Measurements from ENCODE around the gene ZFTA.
"Not testable (repeated sequence)": the region's sequence is repeated elsewhere in the genome, so short reads cannot be mapped to it uniquely, and the experiment has no call there.

Gene ZFTA

DNA sequence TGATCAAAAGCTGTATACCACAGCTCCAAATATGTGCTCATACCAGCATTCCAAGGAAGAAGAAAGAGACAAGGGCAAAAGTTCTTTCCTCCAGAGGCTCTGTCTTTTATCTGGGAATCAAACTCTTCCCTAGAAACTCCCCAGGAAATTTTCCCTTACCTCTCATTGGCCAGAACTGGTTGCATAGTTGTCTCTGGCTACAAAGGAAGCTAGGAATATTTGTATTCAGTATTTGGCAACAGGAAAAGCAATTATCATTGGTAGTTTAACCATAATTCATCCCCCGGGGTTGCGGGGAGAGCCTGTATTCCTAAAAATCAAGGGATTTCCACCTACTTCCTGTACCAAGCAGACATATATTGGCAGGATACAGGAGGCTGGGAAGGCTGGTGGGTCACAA is 10.5 kb upstream of the ZFTA start (continued):
- TF ChIP-seq, protein P1, sequence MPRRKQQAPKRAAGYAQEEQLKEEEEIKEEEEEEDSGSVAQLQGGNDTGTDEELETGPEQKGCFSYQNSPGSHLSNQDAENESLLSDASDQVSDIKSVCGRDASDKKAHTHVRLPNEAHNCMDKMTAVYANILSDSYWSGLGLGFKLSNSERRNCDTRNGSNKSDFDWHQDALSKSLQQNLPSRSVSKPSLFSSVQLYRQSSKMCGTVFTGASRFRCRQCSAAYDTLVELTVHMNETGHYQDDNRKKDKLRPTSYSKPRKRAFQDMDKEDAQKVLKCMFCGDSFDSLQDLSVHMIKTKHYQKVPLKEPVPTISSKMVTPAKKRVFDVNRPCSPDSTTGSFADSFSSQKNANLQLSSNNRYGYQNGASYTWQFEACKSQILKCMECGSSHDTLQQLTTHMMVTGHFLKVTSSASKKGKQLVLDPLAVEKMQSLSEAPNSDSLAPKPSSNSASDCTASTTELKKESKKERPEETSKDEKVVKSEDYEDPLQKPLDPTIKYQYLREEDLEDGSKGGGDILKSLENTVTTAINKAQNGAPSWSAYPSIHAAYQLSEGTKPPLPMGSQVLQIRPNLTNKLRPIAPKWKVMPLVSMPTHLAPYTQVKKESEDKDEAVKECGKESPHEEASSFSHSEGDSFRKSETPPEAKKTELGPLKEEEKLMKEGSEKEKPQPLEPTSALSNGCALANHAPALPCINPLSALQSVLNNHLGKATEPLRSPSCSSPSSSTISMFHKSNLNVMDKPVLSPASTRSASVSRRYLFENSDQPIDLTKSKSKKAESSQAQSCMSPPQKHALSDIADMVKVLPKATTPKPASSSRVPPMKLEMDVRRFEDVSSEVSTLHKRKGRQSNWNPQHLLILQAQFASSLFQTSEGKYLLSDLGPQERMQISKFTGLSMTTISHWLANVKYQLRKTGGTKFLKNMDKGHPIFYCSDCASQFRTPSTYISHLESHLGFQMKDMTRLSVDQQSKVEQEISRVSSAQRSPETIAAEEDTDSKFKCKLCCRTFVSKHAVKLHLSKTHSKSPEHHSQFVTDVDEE (CRISPR knock-in tag; IDR thresholded peaks at IDR 0.05) = no peak
- TF ChIP-seq ESRRG (CRISPR knock-in tag; IDR thresholded peaks at IDR 0.05) = no peak
- TF ChIP-seq ISL1 (CRISPR knock-in tag; IDR thresholded peaks at IDR 0.05) = no peak
- TF ChIP-seq ZFP3 (CRISPR knock-in tag; IDR thresholded peaks at IDR 0.05) = no peak

DNA sequence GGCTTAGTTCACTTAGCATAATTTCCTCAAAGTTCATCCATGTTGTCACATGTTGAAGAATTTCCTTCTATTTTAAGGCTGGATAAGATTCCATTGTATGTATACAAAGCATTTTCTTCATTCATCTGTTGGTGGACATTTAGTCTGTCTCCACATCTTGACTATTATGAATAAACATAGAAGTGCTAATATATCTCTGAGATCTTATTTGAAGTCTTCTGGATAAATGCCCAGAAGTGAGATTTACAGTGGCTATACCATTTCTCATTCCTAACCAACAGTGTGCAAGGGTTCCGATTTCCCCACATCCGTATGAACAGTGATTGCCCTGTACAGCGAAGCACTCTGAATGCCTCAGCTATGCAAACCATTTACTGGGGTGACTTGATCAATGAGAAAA is 6.6 kb upstream of the ZFTA start:
- TF ChIP-seq, protein P2, sequence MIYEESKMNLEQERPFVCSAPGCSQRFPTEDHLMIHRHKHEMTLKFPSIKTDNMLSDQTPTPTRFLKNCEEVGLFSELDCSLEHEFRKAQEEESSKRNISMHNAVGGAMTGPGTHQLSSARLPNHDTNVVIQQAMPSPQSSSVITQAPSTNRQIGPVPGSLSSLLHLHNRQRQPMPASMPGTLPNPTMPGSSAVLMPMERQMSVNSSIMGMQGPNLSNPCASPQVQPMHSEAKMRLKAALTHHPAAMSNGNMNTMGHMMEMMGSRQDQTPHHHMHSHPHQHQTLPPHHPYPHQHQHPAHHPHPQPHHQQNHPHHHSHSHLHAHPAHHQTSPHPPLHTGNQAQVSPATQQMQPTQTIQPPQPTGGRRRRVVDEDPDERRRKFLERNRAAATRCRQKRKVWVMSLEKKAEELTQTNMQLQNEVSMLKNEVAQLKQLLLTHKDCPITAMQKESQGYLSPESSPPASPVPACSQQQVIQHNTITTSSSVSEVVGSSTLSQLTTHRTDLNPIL (CRISPR knock-in tag; IDR thresholded peaks at IDR 0.05; ENCODE audit: low read depth) = no peak
- TF ChIP-seq ESRRG (CRISPR knock-in tag; IDR thresholded peaks at IDR 0.05) (no peak), TCF4 (CRISPR knock-in tag; IDR thresholded peaks at IDR 0.05; ENCODE audit: borderline replicate concordance) (no peak), ZFP30 (CRISPR knock-in tag; IDR thresholded peaks at IDR 0.05) (no peak), ZFP3 (CRISPR knock-in tag; IDR thresholded peaks at IDR 0.05) (no peak)
- ATAC-seq = no peak

- ATAC-seq = not testable (repeated sequence)
These were observed 3.3 kb upstream of the ZFTA start for GRCh38 chr11:63771741-63772318.

DNA sequence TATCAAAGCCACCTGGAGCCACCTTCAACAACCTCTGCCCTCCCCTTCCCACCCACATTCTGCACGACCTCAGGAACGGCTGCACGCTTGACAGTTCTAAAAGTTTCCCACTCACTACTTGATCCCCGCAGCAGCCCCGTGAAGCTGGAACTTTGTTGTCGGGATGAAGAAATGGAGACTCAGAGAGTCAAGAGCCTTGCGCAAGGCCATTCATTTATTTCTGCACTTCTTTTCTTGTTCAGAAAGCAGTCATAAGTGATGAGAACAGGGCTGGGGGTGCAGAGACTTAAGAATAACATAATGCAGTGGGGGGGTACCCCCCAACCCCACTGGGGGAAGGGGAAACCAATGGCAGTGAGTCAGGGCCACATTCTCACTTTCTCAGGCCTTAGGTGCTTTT is 2.2 kb upstream of the ZFTA start:
- no peak for TF ChIP-seq OSR1 (CRISPR knock-in tag; IDR thresholded peaks at IDR 0.05)
- ATAC-seq = no peak

- ATAC-seq = peak; percentile 2; the same call in 1 of the 3 replicates
- TF ChIP-seq ISL1 (CRISPR knock-in tag; IDR thresholded peaks at IDR 0.05) (no peak), BACH2 (CRISPR knock-in tag; IDR thresholded peaks at IDR 0.05; ENCODE audit: borderline replicate concordance) (no peak)
These were observed 1.3 kb upstream of the ZFTA start for GRCh38 chr11:63769714-63770455.

DNA sequence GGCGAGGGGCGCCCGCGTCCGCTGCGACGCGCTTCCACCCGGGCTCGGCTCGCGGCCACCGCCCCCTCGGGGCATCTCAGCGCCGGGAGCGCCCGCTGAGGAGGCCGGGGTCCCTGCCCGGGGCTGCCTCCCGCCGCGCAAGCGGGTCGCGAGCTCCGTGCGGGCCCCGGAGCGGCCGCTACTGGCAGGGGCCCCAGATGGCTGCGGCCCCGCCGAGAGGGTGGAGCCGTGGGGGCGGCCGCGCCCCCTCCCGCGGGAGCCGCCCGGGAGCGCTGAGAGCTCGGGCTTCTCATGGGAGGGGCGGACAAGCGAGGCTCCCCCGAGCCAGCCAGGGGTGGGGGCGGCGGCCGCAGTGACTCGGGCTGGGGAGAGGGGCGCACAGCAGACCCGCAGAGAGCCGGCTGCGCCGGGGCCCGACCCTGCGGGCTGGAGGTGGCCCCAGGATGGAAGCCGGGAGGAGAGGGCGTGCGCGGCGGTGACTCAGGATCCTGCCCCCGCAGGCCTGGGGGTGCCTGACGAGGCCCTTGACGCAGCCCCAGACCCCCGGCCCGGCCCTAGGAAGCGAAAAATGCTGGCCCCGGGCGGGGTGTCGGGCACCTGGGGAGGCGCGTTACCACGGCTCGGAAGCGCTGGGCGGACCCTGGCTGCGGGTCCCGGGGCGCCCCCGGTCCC is 603 bp upstream of the ZFTA start:
- ATAC-seq = peak; percentile 44
- TF ChIP-seq, protein P3, sequence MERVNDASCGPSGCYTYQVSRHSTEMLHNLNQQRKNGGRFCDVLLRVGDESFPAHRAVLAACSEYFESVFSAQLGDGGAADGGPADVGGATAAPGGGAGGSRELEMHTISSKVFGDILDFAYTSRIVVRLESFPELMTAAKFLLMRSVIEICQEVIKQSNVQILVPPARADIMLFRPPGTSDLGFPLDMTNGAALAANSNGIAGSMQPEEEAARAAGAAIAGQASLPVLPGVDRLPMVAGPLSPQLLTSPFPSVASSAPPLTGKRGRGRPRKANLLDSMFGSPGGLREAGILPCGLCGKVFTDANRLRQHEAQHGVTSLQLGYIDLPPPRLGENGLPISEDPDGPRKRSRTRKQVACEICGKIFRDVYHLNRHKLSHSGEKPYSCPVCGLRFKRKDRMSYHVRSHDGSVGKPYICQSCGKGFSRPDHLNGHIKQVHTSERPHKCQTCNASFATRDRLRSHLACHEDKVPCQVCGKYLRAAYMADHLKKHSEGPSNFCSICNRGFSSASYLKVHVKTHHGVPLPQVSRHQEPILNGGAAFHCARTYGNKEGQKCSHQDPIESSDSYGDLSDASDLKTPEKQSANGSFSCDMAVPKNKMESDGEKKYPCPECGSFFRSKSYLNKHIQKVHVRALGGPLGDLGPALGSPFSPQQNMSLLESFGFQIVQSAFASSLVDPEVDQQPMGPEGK (CRISPR knock-in tag; IDR thresholded peaks at IDR 0.05; ENCODE audit: borderline replicate concordance) = peak; percentile 36; the same call in 1 of the 2 replicates
- no peak for TF ChIP-seq ZNF565 (CRISPR knock-in tag; conservative IDR thresholded peaks at IDR 0.05; ENCODE audit: low read depth)

DNA sequence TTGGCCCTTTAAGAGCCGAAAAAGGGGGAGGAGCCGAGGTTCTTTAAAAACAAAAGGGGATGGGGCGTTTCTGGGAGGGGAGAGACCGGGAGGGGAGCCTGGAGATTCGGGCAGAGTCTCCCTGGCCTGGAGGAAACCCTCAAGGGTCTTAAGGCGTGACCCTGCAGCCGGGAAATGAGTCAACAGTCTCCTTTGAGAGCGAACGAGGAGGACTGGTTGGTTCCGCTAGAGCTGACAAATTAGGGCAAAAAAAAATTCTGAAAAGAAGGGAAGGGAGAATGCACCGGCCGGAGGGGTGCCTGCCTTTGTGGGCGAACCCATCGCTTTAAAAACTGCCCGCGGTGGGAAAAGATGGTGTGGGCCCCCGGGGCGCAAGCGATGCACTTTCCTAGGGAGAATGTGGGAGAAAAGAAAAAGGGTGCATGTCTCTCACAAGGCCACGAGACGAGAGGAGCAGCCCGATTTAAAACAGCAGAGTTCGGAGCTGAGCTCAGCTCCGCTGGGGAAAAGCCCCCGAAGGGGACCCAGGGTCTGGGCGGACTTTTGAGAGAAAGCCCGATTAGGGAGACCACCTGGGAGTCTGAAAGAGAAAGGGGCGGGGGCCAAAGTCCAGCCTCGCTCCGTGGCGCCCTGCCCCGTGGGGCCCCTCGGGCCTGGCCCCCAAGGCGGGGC is 874 bp downstream of the ZFTA start:
- peak; percentile 29 for ATAC-seq
- TF ChIP-seq ZFP3 (CRISPR knock-in tag; IDR thresholded peaks at IDR 0.05) (no peak), CSDC2 (CRISPR knock-in tag; IDR thresholded peaks at IDR 0.05) (no peak), TCF4 (CRISPR knock-in tag; IDR thresholded peaks at IDR 0.05; ENCODE audit: borderline replicate concordance) (no peak), ZFP30 (CRISPR knock-in tag; IDR thresholded peaks at IDR 0.05) (no peak), BACH2 (CRISPR knock-in tag; IDR thresholded peaks at IDR 0.05; ENCODE audit: borderline replicate concordance) (no peak), ZNF565 (CRISPR knock-in tag; conservative IDR thresholded peaks at IDR 0.05; ENCODE audit: low read depth) (no peak), ISL1 (CRISPR knock-in tag; IDR thresholded peaks at IDR 0.05) (no peak), GLIS3 (CRISPR knock-in tag; IDR thresholded peaks at IDR 0.05) (no peak), RARB (CRISPR knock-in tag; IDR thresholded peaks at IDR 0.05) (no peak), TOX (CRISPR knock-in tag; IDR thresholded peaks at IDR 0.05; ENCODE audit: borderline replicate concordance) (no peak), ZNF70 (CRISPR knock-in tag; IDR thresholded peaks at IDR 0.05) (no peak)
- TF ChIP-seq, protein P4, sequence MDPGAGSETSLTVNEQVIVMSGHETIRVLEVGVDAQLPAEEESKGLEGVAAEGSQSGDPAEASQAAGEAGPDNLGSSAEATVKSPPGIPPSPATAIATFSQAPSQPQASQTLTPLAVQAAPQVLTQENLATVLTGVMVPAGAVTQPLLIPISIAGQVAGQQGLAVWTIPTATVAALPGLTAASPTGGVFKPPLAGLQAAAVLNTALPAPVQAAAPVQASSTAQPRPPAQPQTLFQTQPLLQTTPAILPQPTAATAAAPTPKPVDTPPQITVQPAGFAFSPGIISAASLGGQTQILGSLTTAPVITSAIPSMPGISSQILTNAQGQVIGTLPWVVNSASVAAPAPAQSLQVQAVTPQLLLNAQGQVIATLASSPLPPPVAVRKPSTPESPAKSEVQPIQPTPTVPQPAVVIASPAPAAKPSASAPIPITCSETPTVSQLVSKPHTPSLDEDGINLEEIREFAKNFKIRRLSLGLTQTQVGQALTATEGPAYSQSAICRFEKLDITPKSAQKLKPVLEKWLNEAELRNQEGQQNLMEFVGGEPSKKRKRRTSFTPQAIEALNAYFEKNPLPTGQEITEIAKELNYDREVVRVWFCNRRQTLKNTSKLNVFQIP (CRISPR knock-in tag; IDR thresholded peaks at IDR 0.05; ENCODE audit: borderline replicate concordance, low read depth) = no peak
- TF ChIP-seq, protein P5, sequence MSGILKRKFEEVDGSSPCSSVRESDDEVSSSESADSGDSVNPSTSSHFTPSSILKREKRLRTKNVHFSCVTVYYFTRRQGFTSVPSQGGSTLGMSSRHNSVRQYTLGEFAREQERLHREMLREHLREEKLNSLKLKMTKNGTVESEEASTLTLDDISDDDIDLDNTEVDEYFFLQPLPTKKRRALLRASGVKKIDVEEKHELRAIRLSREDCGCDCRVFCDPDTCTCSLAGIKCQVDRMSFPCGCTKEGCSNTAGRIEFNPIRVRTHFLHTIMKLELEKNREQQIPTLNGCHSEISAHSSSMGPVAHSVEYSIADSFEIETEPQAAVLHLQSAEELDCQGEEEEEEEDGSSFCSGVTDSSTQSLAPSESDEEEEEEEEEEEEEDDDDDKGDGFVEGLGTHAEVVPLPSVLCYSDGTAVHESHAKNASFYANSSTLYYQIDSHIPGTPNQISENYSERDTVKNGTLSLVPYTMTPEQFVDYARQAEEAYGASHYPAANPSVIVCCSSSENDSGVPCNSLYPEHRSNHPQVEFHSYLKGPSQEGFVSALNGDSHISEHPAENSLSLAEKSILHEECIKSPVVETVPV (CRISPR knock-in tag; IDR thresholded peaks at IDR 0.05) = no peak

All from SK-N-SH treated with all-trans-retinoic acid at 6 μM for 48 hours (cell line).